ENCODE measurements around the gene DNER. TPM values are rescaled to one million over a fixed set of nuclear protein-coding genes. Genes with fewer than 3 reads are reported as not detected.

DNER gene
- total RNA-seq, 3 donors from 2014 or later, result 1.3 to 2.6 (median 1.6) TPM

- Histone ChIP-seq H3K4me3 (no peak overlapping the region), H3K27me3 (no peaks in the 10 kb centered on the region), H3K9me3 (no peaks in the 10 kb centered on the region), H3K36me3 (no peaks in the 10 kb centered on the region), H3K4me1 (no peaks in the 10 kb centered on the region), H3K27ac (no peak overlapping the region)
- no peak for TF ChIP-seq POLR2AphosphoS5 (IDR thresholded peaks at IDR 0.05)
- intact Hi-C loops (cut with DNase I; ENCODE audit: low total_unique reads), result no loop called here
- DNase-seq (ENCODE audit: low spot score in 2 of 2), result no peak
Measured at GRCh38 chr2:229335877-229336346, 378.4 kb downstream of the DNER start.

DNA sequence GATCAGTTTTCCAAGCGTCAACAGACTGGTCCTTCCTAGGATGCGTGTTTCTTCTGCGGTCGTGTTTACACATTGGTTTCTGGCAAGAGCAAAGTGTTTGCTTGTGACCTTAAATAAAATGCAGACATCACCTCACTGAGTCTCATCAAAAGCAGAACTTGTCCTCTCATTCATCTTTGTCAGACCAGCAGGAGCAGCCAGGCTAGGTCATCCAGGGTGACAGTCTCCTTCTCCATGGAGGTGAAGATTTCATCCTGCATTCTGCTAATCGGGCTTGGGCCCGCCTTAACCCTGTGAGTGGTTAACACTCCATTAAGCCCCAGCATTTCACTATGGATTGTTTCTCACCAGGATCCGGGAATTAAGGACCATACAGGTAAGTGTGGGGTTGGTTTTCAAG is 379.0 kb downstream of the DNER start:
- Histone ChIP-seq H3K4me1 (no peaks in the 10 kb centered on the region), H3K4me3 (no peak overlapping the region), H3K27ac (no peak overlapping the region), H3K27me3 (no peaks in the 10 kb centered on the region), H3K9me3 (no peaks in the 10 kb centered on the region), H3K36me3 (no peaks in the 10 kb centered on the region)
- DNase-seq (ENCODE audit: low spot score in 2 of 2), result no peak
- intact Hi-C loops (cut with DNase I; ENCODE audit: low total_unique reads), result no loop called here
- no peak for TF ChIP-seq POLR2AphosphoS5 (IDR thresholded peaks at IDR 0.05)
- no peak for TF ChIP-seq POLR2A (IDR thresholded peaks at IDR 0.05)
- TF ChIP-seq, protein P1, sequence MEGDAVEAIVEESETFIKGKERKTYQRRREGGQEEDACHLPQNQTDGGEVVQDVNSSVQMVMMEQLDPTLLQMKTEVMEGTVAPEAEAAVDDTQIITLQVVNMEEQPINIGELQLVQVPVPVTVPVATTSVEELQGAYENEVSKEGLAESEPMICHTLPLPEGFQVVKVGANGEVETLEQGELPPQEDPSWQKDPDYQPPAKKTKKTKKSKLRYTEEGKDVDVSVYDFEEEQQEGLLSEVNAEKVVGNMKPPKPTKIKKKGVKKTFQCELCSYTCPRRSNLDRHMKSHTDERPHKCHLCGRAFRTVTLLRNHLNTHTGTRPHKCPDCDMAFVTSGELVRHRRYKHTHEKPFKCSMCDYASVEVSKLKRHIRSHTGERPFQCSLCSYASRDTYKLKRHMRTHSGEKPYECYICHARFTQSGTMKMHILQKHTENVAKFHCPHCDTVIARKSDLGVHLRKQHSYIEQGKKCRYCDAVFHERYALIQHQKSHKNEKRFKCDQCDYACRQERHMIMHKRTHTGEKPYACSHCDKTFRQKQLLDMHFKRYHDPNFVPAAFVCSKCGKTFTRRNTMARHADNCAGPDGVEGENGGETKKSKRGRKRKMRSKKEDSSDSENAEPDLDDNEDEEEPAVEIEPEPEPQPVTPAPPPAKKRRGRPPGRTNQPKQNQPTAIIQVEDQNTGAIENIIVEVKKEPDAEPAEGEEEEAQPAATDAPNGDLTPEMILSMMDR (IDR thresholded peaks at IDR 0.05), result no peak

DNA sequence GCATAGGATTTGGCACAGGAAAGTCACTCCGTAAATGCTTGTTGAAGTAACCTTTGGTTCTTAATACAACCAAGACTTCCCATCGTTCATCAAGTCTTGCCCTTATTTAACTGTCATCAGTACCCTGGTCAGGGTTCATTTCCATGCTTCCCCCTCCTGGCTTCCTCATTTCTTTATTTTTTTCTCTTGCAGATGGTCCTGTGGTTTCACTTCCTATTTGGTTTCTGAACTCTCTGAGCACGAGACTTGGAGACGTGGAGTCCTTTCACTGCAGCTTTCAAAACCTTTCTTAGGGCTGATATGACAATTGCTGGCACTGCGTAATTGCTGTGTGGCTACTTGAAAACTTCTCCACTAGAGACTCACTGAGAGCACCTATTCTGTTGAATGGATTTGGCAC is 383.4 kb downstream of the DNER start:
- Histone ChIP-seq H3K36me3 (no peaks in the 10 kb centered on the region), H3K27me3 (no peaks in the 10 kb centered on the region), H3K4me3 (no peak overlapping the region), H3K4me1 (no peaks in the 10 kb centered on the region), H3K27ac (peak overlapping the region in 1 of 2 donors; percentile 48), H3K9me3 (no peaks in the 10 kb centered on the region)
- intact Hi-C loops (cut with DNase I; ENCODE audit: low total_unique reads), result no loop called here
- no peak for TF ChIP-seq POLR2AphosphoS5 (IDR thresholded peaks at IDR 0.05)
- TF ChIP-seq POLR2A (IDR thresholded peaks at IDR 0.05), result no peak
- TF ChIP-seq, protein P1 (IDR thresholded peaks at IDR 0.05), result no peak
- no peak for DNase-seq (ENCODE audit: low spot score in 2 of 2)

- no peaks in the 10 kb centered on the region for H3K36me3 ChIP-seq
- H3K9me3 ChIP-seq, result no peaks in the 10 kb centered on the region
- TF ChIP-seq, protein P1 (IDR thresholded peaks at IDR 0.05), result no peak
- TF ChIP-seq POLR2A (IDR thresholded peaks at IDR 0.05) (no peak), POLR2AphosphoS5 (IDR thresholded peaks at IDR 0.05) (no peak)
- no peak overlapping the region for H3K4me3 ChIP-seq
- no peak overlapping the region for H3K27ac ChIP-seq
- intact Hi-C loops (cut with DNase I; ENCODE audit: low total_unique reads), result no loop called here
- no peak for DNase-seq (ENCODE audit: low spot score in 2 of 2)
- no peaks in the 10 kb centered on the region for H3K4me1 ChIP-seq
- H3K27me3 ChIP-seq, result no peaks in the 10 kb centered on the region
Measured at GRCh38 chr2:229319558-229319957, 394.8 kb downstream of the DNER start.

DNA sequence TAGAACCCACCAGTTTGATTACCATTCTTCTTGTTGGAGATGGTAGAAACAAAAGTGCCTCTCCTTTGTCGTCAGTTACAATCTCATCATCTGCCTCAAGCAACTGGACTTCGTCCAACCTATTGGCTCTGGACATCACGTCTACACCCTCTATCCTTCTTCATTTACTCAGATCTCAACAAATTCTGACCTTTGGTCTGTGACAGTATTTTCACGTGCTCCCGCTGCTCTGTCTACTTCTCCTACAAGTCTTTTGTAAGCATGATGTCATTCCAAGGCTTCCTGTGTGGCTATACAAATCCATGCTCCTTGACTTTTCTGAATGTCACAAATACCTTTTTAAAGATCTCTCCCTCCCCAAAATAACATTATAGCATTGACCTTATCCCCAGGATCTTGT is 400.2 kb downstream of the DNER start:
- Histone ChIP-seq H3K9me3 (no peaks in the 10 kb centered on the region), H3K4me1 (no peaks in the 10 kb centered on the region), H3K4me3 (no peak overlapping the region), H3K27me3 (no peaks in the 10 kb centered on the region), H3K27ac (peak overlapping the region in 1 of 2 donors; percentile 69), H3K36me3 (no peaks in the 10 kb centered on the region)
- intact Hi-C loops (cut with DNase I; ENCODE audit: low total_unique reads), result no loop called here
- DNase-seq (ENCODE audit: low spot score in 2 of 2), result no peak
- no peak for TF ChIP-seq POLR2A (IDR thresholded peaks at IDR 0.05)
- TF ChIP-seq POLR2AphosphoS5 (IDR thresholded peaks at IDR 0.05), result no peak
- TF ChIP-seq, protein P1 (IDR thresholded peaks at IDR 0.05), result no peak

GRCh38 chr2:229313591-229313990 is 400.8 kb downstream of the DNER start:
- Histone ChIP-seq H3K4me3 (no peak overlapping the region), H3K36me3 (no peaks in the 10 kb centered on the region), H3K27ac (peak overlapping the region in 1 of 2 donors; percentile 69), H3K9me3 (no peaks in the 10 kb centered on the region), H3K27me3 (no peaks in the 10 kb centered on the region), H3K4me1 (no peaks in the 10 kb centered on the region)
- intact Hi-C loops (cut with DNase I; ENCODE audit: low total_unique reads), result no loop called here
- no peak for DNase-seq (ENCODE audit: low spot score in 2 of 2)
- TF ChIP-seq POLR2A (IDR thresholded peaks at IDR 0.05) (no peak), POLR2AphosphoS5 (IDR thresholded peaks at IDR 0.05) (peak in 1 of 3 donors; percentile 18)

Other genes starting within 250 kb of the DNER start
- gene TRIP12, start 207.5 kb upstream of the DNER start, total RNA-seq, result 100 to 1,000 TPM; 233 to 251 (median 247) TPM
- gene FBXO36, start 207.9 kb upstream of the DNER start, total RNA-seq, result 1 to 10 TPM; 2.7 to 6.9 (median 3.3) TPM

Data from breast epithelium (tissue), 4 donors.